HepG2 (cell line): Measurements from ENCODE around the gene RARG. TPM values are rescaled to one million over a fixed set of nuclear protein-coding genes. Genes with fewer than 3 reads are reported as not detected.

ENCODE experiments used
- ATAC-seq: fragments of 200-7000 bp; cut with Tn5 transposase; 3 replicates; pipeline ENCODE4 v1.9.1; 2020; ENCODE audit warnings: mild to moderate bottlenecking, moderate library complexity
- BruUV-seq: library from RNA; stranded (reverse); fragments of 400-500 nt; replicated peaks from 2 replicates; lab custom pipeline; 2021; lab: Mats Ljungman, UMichigan
- CTCF ChIA-PET: fragments of 300-600 bp; formaldehyde crosslinking; extraction: SDS; loops from one replicate; lab custom pipeline; 2021; ENCODE audit warnings: low total read pairs, inconsistent platforms, low intra/inter-chr PET ratio; lab: Yijun Ruan, JAX
- POLR2A ChIA-PET: fragments of 350-600 bp; sonication (Branson Sonifier 250); formaldehyde crosslinking; loops from one replicate; lab custom pipeline; 2020; ENCODE audit warnings: antibody characterized with exemption, inconsistent platforms; lab: Yijun Ruan, JAX
- DNase-seq: peaks from one replicate; pipeline ENCODE4 v3.0.0-alpha.2; 2015; ENCODE audit warnings: low spot score
- FAIRE-seq: peaks from 3 replicates; lab custom pipeline; 2011; peaks lifted over from hg19 to GRCh38; lab: Jason Lieb, UNC
- H2AFZ ChIP-seq: one replicate; pipeline ENCODE4 v1.6.1; 2011; ENCODE audit warnings: low read length, inconsistent platforms
- H3K27ac ChIP-seq: fragments of 300-600 bp; 3 replicates; pipeline ENCODE4 v1.8.0; 2011; ENCODE audit warnings: mixed run types, mild to moderate bottlenecking, mixed read lengths, low read length, inconsistent platforms; ENCODE audit not compliant: insufficient read depth; ENCODE audit errors: extremely low read length
- H3K27me3 ChIP-seq, 2 experiments: fragments of 200-600 bp in 1 of 2; 2 replicates in 1 of 2; 3 replicates in 1 of 2; pipeline versions ENCODE4 v1.6.0 to v1.8.0; 2011; ENCODE audit warnings: low read length in 2 of 2, mild to moderate bottlenecking in 2 of 2, moderate library complexity in 2 of 2, inconsistent platforms in 1 of 2; ENCODE audit not compliant: insufficient read depth in 2 of 2, control insufficient read depth in 1 of 2
- H3K36me3 ChIP-seq, 2 experiments: fragments of 200-600 bp in 1 of 2; replicated peaks in 1 of 2; 2 replicates in 1 of 2; 3 replicates in 1 of 2; pipeline versions ENCODE4 v1.5.1 to v1.8.0; 2011; ENCODE audit warnings: low read length in 2 of 2, inconsistent platforms in 1 of 2; ENCODE audit not compliant: insufficient read depth in 2 of 2, control insufficient read depth in 1 of 2
- H3K4me1 ChIP-seq: 2 replicates; pipeline ENCODE4 v1.5.1; 2012; ENCODE audit warnings: low read length, inconsistent platforms; ENCODE audit not compliant: insufficient read depth
- H3K4me2 ChIP-seq: 2 replicates; pipeline ENCODE4 v1.6.0; 2011; ENCODE audit warnings: low read depth, low read length, inconsistent platforms
- H3K4me3 ChIP-seq, 3 experiments: fragments of 200-600 bp in 1 of 3; sonication (generic), shearing (Covaris generic) in 1 of 3; replicated peaks in 1 of 3; 2 replicates each; pipeline ENCODE4 v1.5.1; 2011 to 2016; ENCODE audit warnings: low read length in 3 of 3, inconsistent platforms in 2 of 3, low read depth in 2 of 3, mild to moderate bottlenecking in 2 of 3, control low read depth in 1 of 3, mixed read lengths in 1 of 3; ENCODE audit not compliant: insufficient read depth in 1 of 3
- H3K79me2 ChIP-seq: one replicate; pipeline ENCODE4 v1.6.1; 2011; ENCODE audit warnings: low read length, inconsistent platforms; ENCODE audit not compliant: insufficient read depth
- H3K9ac ChIP-seq: 2 replicates; pipeline ENCODE4 v1.6.0; 2011; ENCODE audit warnings: mild to moderate bottlenecking, low read depth, low read length, inconsistent platforms; ENCODE audit not compliant: insufficient read depth
- H3K9me3 ChIP-seq: 2 replicates; pipeline ENCODE4 v1.5.1; 2012; ENCODE audit warnings: mild to moderate bottlenecking, low read length
- H4K20me1 ChIP-seq: 2 replicates; pipeline ENCODE4 v1.6.0; 2011; ENCODE audit warnings: inconsistent platforms, mild to moderate bottlenecking, low read length, moderate library complexity; ENCODE audit not compliant: insufficient read depth
- CEBPB ChIP-seq: IDR thresholded peaks from 2 replicates; pipeline ENCODE4 v1.6.1; 2011; ENCODE audit warnings: low read depth, low read length, improper control_type of control experiment, borderline replicate concordance
- PHF8 ChIP-seq: sonication (generic); formaldehyde crosslinking; IDR thresholded peaks from 2 replicates; pipeline ENCODE4 v1.5.0; 2020; ENCODE audit warnings: missing genetic modification reagents
- RCOR2 ChIP-seq: IDR thresholded peaks from 2 replicates; pipeline ENCODE4 v1.6.1; 2016; ENCODE audit warnings: missing biosample characterization, missing genetic modification reagents
- ZNF614 ChIP-seq: IDR thresholded peaks from 2 replicates; pipeline ENCODE4 v1.6.1; 2018; ENCODE audit warnings: missing biosample characterization, missing genetic modification reagents, inconsistent platforms, borderline replicate concordance
- WGBS: methylation state at CpG from one replicate; pipeline ENCODE4 v1.1.6; 2017; ENCODE audit warnings: low lambda C conversion rate; 5-methylcytosine and 5-hydroxymethylcytosine counted together
- in situ Hi-C: cut with HindIII; loops from 2 replicates; pipeline ENCODE4 v1.10.0; 2017; ENCODE audit warnings: low pct_unique_long_range_greater_than_20kb; ENCODE audit not compliant: extremely low pct_ligation_motif_present
- intact Hi-C: fragments of 100-400 bp; cut with micrococcal nuclease; formaldehyde crosslinking; loops from one replicate; pipeline ENCODE4 v1.10.0; 2022; ENCODE audit not compliant: unreplicated experiment
- polyA plus RNA-seq, 8 experiments: library from polyadenylated mRNA; depleted of rRNA in 3 of 8; stranded (reverse) in 7 of 8; unstranded in 1 of 8; fragments of >200 nt; fragmentation: Illumina TruSeq in 4 of 8; extraction: Trizol in 4 of 8; gene quantifications; 2 replicates each; pipeline versions ENCODE4 v1.2.1 to v1.2.3, GENCODE V29; 2011 to 2016; ENCODE audit warnings: low read depth in 4 of 8, missing spikeins in 1 of 8, mixed read lengths in 1 of 8; ENCODE audit not compliant: insufficient read depth in 1 of 8
- total RNA-seq, 5 experiments: library from RNA; depleted of rRNA; stranded (reverse); fragments of >200 nt; fragmentation: Illumina TruSeq; extraction: Trizol; gene quantifications; 2 replicates each; pipeline ENCODE4 v1.2.3, GENCODE V29; 2016; ENCODE audit warnings: low read depth in 1 of 5
- TF ChIP-seq, protein P1 (sequence below): sonication (generic); formaldehyde crosslinking; IDR thresholded peaks from 2 replicates; pipeline ENCODE4 v1.4.0; 2020; ENCODE audit warnings: missing genetic modification reagents
- TF ChIP-seq, protein P2 (sequence below): sonication (generic); formaldehyde crosslinking; conservative IDR thresholded peaks from 2 replicates; pipeline ENCODE4 v1.5.0; 2020; ENCODE audit warnings: missing genetic modification reagents

The RARG gene
- total and polyA plus RNA-seq, 2 of the 13 experiments (the other 11 are each of a cell fraction or from before 2014, with no cell fraction given), result 0.77 to 1.5 TPM

DNA sequence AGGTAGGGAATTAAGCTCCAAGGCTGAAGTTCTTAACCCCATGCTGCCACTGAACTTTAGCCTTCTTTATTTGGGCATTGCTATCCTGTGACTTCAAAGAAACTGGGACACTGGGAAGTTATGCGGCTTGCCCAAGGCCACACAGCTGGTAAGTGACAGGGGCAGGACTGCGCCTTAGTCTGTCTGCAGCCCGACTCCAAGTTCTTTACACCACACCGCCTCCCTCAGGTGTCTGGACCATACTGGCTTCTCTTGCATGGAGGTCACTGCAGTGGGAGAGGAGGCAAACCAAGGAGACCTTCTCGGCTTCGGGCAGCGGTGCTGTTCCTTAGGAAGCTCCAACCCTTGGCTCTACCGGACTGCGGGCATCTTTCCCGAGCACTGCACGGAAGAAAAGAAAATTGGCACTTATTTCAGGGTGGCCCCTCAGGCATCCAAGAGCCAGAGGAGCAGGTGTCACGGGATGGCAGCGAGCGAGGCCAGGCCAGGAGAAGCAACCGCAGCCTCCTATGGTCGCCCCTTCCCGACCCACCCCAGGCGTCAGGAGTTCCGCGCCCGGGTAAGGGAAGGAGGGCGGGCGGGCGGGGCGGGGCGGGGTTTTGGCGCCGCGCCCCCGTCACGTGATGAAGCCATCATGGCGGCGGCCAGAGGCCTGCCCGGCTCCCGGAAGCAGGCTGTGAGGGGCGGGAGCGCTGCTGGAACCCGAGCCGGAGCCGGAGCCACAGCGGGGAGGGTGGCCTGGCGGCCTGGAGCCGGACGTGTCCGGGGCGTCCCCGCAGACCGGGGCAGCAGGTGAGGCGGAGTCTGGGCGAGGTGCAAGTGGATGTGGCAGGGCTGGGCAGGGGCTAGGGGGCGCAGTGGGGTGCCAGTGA, 19.7 kb upstream of the RARG start (continued):
- TF ChIP-seq, protein P1, sequence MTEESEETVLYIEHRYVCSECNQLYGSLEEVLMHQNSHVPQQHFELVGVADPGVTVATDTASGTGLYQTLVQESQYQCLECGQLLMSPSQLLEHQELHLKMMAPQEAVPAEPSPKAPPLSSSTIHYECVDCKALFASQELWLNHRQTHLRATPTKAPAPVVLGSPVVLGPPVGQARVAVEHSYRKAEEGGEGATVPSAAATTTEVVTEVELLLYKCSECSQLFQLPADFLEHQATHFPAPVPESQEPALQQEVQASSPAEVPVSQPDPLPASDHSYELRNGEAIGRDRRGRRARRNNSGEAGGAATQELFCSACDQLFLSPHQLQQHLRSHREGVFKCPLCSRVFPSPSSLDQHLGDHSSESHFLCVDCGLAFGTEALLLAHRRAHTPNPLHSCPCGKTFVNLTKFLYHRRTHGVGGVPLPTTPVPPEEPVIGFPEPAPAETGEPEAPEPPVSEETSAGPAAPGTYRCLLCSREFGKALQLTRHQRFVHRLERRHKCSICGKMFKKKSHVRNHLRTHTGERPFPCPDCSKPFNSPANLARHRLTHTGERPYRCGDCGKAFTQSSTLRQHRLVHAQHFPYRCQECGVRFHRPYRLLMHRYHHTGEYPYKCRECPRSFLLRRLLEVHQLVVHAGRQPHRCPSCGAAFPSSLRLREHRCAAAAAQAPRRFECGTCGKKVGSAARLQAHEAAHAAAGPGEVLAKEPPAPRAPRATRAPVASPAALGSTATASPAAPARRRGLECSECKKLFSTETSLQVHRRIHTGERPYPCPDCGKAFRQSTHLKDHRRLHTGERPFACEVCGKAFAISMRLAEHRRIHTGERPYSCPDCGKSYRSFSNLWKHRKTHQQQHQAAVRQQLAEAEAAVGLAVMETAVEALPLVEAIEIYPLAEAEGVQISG, result peak; percentile 83
- TF ChIP-seq PHF8 (peak; percentile 96), RCOR2 (no peak)
- TF ChIP-seq, protein P2, sequence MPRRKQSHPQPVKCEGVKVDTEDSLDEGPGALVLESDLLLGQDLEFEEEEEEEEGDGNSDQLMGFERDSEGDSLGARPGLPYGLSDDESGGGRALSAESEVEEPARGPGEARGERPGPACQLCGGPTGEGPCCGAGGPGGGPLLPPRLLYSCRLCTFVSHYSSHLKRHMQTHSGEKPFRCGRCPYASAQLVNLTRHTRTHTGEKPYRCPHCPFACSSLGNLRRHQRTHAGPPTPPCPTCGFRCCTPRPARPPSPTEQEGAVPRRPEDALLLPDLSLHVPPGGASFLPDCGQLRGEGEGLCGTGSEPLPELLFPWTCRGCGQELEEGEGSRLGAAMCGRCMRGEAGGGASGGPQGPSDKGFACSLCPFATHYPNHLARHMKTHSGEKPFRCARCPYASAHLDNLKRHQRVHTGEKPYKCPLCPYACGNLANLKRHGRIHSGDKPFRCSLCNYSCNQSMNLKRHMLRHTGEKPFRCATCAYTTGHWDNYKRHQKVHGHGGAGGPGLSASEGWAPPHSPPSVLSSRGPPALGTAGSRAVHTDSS, result no peak

DNA sequence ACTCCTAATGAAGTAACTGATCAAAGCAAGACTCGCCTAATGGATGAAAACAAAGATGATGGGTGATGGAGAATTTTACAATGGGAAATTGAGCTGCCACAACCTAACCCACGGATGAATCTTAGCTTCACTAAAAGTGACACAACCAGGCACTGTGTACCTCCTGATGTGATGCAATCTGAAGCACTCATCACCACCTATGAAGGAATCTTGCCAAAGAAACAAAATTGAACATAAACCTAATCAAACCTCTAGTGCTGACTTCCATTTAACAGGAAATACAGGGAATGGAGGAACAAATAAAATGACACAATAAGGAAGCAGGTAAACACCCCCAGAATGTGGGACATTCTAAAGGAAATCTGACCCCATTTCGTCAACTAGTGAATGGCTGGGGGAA, 13.3 kb upstream of the RARG start:
- TF ChIP-seq CEBPB (peak; percentile 49; the same call in 1 of the 2 replicates), ZNF614 (CRISPR knock-in tag) (no peak)
- TF ChIP-seq, all 625 proteins: peak for 1
- ChIA-PET POLR2A (no interaction called here), CTCF (no interaction called here)
- Histone ChIP-seq H3K4me3 (no peak overlapping the region), H3K27me3 (peaks cover 2 to 22% of the 10 kb centered on the region in 2 experiments; a peak in 3 of 5 replicates), H3K9me3 (no peaks in the 10 kb centered on the region), H4K20me1 (no peaks in the 10 kb centered on the region), H3K27ac (no peak overlapping the region), H3K36me3 (no peaks in the 10 kb centered on the region), H2AFZ (no peak overlapping the region), H3K4me1 (peaks cover 37% of the 10 kb centered on the region), H3K9ac (no peak overlapping the region), H3K4me2 (no peak overlapping the region), H3K79me2 (no peaks in the 10 kb centered on the region)
- BruUV-seq, result no TSS peak
- in situ Hi-C loops (no loop called here), intact Hi-C loops (no loop called here)
- FAIRE-seq (no peak), ATAC-seq (no peak), DNase-seq (no peak)
- WGBS, result 39% methylated on average over 3 of the region's 3 CpGs
